ENCODE results near the gene ZNF423.

Gene ZNF423

GRCh38 chr16:49739381-49739780, 116.5 kb downstream of the ZNF423 start:
- TF ChIP-seq CTCF (IDR thresholded peaks at IDR 0.05; ENCODE audit: insufficient read depth, missing control alignments) = peak; percentile 16
- FAIRE-seq (no peak), DNase-seq (ENCODE audit: insufficient read length, low spot score) (no peak)

- no peak for TF ChIP-seq CTCF (IDR thresholded peaks at IDR 0.05; ENCODE audit: insufficient read depth, missing control alignments)
- DNase-seq (ENCODE audit: insufficient read length, low spot score) (no peak), FAIRE-seq (no peak)
Measured at GRCh38 chr16:49738832-49739231, 117.1 kb downstream of the ZNF423 start.

- no peak for FAIRE-seq
- TF ChIP-seq CTCF (IDR thresholded peaks at IDR 0.05; ENCODE audit: insufficient read depth, missing control alignments) = no peak
Measured at GRCh38 chr16:49738001-49738400, 117.9 kb downstream of the ZNF423 start.

GRCh38 chr16:49737541-49737940, 118.4 kb downstream of the ZNF423 start:
- TF ChIP-seq CTCF (IDR thresholded peaks at IDR 0.05; ENCODE audit: insufficient read depth, missing control alignments) = no peak
- FAIRE-seq (no peak), DNase-seq (ENCODE audit: insufficient read length, low spot score) (no peak)

More at GRCh38 chr16:49738001-49738400, 117.9 kb downstream of the ZNF423 start:
- no peak for DNase-seq (ENCODE audit: insufficient read length, low spot score)

- TF ChIP-seq CTCF (IDR thresholded peaks at IDR 0.05; ENCODE audit: insufficient read depth, missing control alignments) = no peak
- FAIRE-seq (no peak), DNase-seq (ENCODE audit: insufficient read length, low spot score) (no peak)
Measured at GRCh38 chr16:49734331-49734730, 121.6 kb downstream of the ZNF423 start.

- no peak for TF ChIP-seq CTCF (IDR thresholded peaks at IDR 0.05; ENCODE audit: insufficient read depth, missing control alignments)
- FAIRE-seq (no peak), DNase-seq (ENCODE audit: insufficient read length, low spot score) (no peak)
Measured at GRCh38 chr16:49733313-49734009, 122.5 kb downstream of the ZNF423 start.

- TF ChIP-seq CTCF (IDR thresholded peaks at IDR 0.05; ENCODE audit: insufficient read depth, missing control alignments) = no peak
- FAIRE-seq = no peak
- no peak for DNase-seq (ENCODE audit: insufficient read length, low spot score)
Measured at GRCh38 chr16:49731911-49732310, 124.0 kb downstream of the ZNF423 start.
